ENCODE data around the gene ANO8. TPM values are rescaled to one million over a fixed set of nuclear protein-coding genes. Genes with fewer than 3 reads are reported as not detected.
A peak's percentile ranks its signal among the peaks of the same experiment; 100 is the strongest.

ANO8 gene
- total RNA-seq, 6 donors from 2014 or later, result 9.0 to 45.1 (median 16.4) TPM

- Histone ChIP-seq H3K27me3 (no peaks in the 10 kb centered on the region), H3K36me3 (peaks cover 17 to 63% (median 43%) of the 10 kb centered on the region in 4 donors), H3K4me3 (no peak overlapping the region), H3K9me3 (no peaks in the 10 kb centered on the region), H3K27ac (no peak overlapping the region), H3K4me1 (peaks cover 0 to 10% (median 0%) of the 10 kb centered on the region in 4 donors)
- no peak for ATAC-seq (ENCODE audit: low FRiP score in 2 of 2)
- TF ChIP-seq POLR2AphosphoS5 (IDR thresholded peaks at IDR 0.05) (no peak), POLR2A (IDR thresholded peaks at IDR 0.05) (no peak), EP300 (IDR thresholded peaks at IDR 0.05) (no peak)
- TF ChIP-seq, protein P1, sequence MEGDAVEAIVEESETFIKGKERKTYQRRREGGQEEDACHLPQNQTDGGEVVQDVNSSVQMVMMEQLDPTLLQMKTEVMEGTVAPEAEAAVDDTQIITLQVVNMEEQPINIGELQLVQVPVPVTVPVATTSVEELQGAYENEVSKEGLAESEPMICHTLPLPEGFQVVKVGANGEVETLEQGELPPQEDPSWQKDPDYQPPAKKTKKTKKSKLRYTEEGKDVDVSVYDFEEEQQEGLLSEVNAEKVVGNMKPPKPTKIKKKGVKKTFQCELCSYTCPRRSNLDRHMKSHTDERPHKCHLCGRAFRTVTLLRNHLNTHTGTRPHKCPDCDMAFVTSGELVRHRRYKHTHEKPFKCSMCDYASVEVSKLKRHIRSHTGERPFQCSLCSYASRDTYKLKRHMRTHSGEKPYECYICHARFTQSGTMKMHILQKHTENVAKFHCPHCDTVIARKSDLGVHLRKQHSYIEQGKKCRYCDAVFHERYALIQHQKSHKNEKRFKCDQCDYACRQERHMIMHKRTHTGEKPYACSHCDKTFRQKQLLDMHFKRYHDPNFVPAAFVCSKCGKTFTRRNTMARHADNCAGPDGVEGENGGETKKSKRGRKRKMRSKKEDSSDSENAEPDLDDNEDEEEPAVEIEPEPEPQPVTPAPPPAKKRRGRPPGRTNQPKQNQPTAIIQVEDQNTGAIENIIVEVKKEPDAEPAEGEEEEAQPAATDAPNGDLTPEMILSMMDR (IDR thresholded peaks at IDR 0.05), result no peak
- WGBS, 2 donors, result 92 to 96% methylated on average over 40 of the region's 40 CpGs
- DNase-seq, result peak in 1 of 2 donors; percentile 82
Observed at GRCh38 chr19:17319473-17320238, 15.0 kb downstream of the ANO8 start.

GRCh38 chr19:17318966-17319365 is 15.7 kb downstream of the ANO8 start:
- 62 to 100% methylated on average over 2 to 6 of the region's 6 CpGs for WGBS, 2 donors
- TF ChIP-seq POLR2AphosphoS5 (IDR thresholded peaks at IDR 0.05), result no peak
- no peak for TF ChIP-seq EP300 (IDR thresholded peaks at IDR 0.05)
- TF ChIP-seq, protein P1 (IDR thresholded peaks at IDR 0.05), result no peak
- no peak for TF ChIP-seq POLR2A (IDR thresholded peaks at IDR 0.05)

GRCh38 chr19:17314007-17314593 is 20.6 kb downstream of the ANO8 start:
- peaks cover 10 to 55% (median 30%) of the 10 kb centered on the region in 4 donors for H3K36me3 ChIP-seq
- H3K4me3 ChIP-seq, result no peak overlapping the region
- TF ChIP-seq POLR2AphosphoS5 (IDR thresholded peaks at IDR 0.05) (no peak), POLR2A (IDR thresholded peaks at IDR 0.05) (no peak), EP300 (IDR thresholded peaks at IDR 0.05) (no peak)
- TF ChIP-seq, protein P1 (IDR thresholded peaks at IDR 0.05), result no peak
- H3K9me3 ChIP-seq, result no peaks in the 10 kb centered on the region
- no peaks in the 10 kb centered on the region for H3K27me3 ChIP-seq
- no peak overlapping the region for H3K27ac ChIP-seq
- H3K4me1 ChIP-seq, result peaks cover 12 to 23% (median 18%) of the 10 kb centered on the region in 4 donors
- WGBS, 2 donors, result 93 to 95% methylated on average over 13 to 19 of the region's 19 CpGs
- ATAC-seq (ENCODE audit: low FRiP score in 2 of 2) (no peak), DNase-seq (no peak)

More at GRCh38 chr19:17318966-17319365, 15.7 kb downstream of the ANO8 start:
- Histone ChIP-seq H3K27ac (no peak overlapping the region), H3K36me3 (peaks cover 21 to 70% (median 50%) of the 10 kb centered on the region in 4 donors), H3K4me3 (no peak overlapping the region), H3K27me3 (no peaks in the 10 kb centered on the region), H3K9me3 (no peaks in the 10 kb centered on the region), H3K4me1 (peaks cover 0 to 8% (median 0%) of the 10 kb centered on the region in 4 donors)
- DNase-seq (no peak), ATAC-seq (ENCODE audit: low FRiP score in 2 of 2) (no peak)

- Histone ChIP-seq H3K27me3 (no peaks in the 10 kb centered on the region), H3K9me3 (no peaks in the 10 kb centered on the region), H3K4me1 (peaks cover 17 to 27% (median 21%) of the 10 kb centered on the region in 4 donors), H3K27ac (peak overlapping the region in 3 of 4 donors; percentile 20 to 48 (median 46)), H3K36me3 (peaks cover 10 to 44% (median 29%) of the 10 kb centered on the region in 4 donors), H3K4me3 (no peak overlapping the region)
- WGBS, 2 donors, result 82 to 86% methylated on average over 12 to 20 of the region's 20 CpGs
- ATAC-seq (ENCODE audit: low FRiP score in 2 of 2), result no peak
- DNase-seq, result no peak
- no peak for TF ChIP-seq POLR2A (IDR thresholded peaks at IDR 0.05)
- TF ChIP-seq EP300 (IDR thresholded peaks at IDR 0.05), result no peak
- TF ChIP-seq, protein P1 (IDR thresholded peaks at IDR 0.05), result no peak
- no peak for TF ChIP-seq POLR2AphosphoS5 (IDR thresholded peaks at IDR 0.05)
Observed at GRCh38 chr19:17312189-17313113, 22.2 kb downstream of the ANO8 start.

Measured in upper lobe of left lung (tissue), 6 donors.